Pons (tissue), 1 donor: ENCODE results near the gene KDM2B.
"Not testable (repeated sequence)": the region's sequence is repeated elsewhere in the genome, so short reads cannot be mapped to it uniquely, and the experiment has no call there.

Experiments used
- DNase-seq: peaks from one replicate; pipeline ENCODE4 v3.0.0-alpha.2; 2016; ENCODE audit warnings: low spot score

The KDM2B gene

DNA sequence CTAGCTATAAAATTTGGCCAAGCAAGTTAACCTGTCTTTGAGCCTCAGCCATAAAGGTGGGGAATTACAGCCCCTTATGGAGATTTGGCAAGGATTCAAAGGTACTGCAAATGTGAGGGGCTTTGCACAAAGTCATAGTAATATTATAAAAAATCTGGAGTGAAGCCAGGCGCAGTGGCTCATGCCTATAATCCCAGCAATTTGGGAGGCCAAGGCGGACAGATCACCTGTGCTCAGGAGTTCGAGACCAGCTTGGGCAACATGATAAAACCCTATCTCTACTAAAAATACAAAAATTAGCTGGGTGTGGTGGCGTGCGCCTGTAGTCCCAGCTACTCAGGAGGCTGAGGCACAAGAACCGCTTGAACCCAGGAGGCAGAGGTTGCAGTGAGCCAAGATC, 4.1 kb upstream of the KDM2B start:
- not testable (repeated sequence) for DNase-seq

DNA sequence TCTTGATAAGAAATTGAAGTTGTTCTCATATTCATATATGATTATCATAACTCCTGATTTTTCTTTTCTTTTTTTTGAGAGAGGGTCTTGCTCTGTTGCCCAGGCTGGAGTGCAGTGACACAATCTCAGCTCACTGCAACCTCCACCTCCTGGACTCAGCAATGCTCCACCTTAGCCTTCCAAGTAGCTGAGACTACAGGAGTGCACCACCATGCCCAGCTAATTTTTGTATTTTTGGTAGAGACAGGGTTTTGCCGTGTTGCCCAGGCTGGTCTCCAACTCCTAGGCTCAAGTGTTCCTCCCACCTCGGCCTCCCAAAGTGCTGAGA, 2.5 kb upstream of the KDM2B start:
- DNase-seq, result not testable (repeated sequence)

DNA sequence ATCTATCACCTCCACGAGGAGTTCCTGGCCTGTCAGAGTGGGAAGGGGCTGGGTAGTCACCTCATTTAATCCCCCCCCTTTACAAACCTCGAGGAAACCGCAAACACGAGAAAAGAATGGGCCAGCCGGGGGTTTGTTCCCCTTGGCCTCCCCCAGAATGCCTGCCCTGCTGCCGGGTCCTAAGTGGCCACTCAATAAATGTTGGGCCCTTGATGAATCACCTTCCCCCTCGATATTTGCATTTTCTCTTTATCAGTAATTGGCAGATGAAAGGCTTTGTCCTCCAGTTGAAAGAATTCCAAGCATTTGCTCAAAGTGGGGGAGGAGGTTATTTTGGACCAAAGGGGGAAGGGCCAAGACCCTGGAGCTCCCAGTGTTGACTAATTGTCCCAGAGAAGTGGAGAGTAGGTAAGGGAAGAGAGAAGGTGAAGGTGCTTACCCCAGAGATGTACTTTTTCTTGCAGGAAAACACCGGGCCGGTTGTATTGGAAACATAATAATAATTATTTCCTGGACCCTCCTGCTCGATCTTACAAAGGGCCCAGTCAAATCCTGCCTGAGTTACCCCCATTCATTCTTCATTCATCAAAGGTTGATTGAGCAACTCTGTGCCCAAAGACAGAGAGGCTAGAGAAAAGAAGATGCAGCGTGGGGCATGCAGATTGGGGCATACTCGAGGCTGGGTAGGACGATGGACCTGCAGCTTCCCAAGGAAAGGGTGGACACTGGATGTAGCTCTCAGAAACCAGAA, 1.9 kb upstream of the KDM2B start:
- DNase-seq, result peak; percentile 61

DNA sequence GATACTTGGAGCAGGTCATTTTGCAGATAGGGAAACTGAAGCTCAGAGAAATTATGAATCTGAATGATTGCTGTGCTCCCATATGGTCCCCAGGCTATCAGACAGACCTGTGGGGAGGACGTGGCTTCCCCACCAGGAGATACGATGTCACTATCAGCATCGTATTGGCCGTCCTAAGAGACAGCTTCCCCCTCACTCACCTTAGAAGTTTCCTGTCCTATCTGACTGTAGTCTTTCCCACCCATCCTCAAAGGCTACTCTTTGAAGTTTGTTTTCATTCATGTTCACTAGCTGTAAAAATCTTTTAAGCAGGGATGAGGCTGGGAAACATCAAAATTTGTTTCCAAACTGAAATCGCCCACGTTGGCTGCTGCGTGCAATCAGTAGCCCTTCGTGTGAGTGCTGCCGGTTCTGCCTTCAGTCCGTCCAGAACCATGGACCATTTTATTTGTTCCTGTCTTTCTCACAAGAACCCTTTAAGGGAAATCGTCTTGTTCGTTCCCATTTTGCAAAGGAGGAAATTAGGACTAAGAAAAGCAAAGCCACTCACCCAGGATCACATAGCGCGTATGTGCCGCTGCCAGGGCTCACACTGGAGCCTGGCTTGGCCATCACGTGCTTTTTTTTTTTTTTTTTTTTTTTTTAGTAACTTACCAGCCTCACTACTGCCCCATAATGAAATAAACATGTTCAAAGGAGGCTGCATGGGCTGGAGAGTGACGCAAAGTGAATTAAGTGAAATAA, 1.0 kb upstream of the KDM2B start:
- DNase-seq, result peak; percentile 78

DNA sequence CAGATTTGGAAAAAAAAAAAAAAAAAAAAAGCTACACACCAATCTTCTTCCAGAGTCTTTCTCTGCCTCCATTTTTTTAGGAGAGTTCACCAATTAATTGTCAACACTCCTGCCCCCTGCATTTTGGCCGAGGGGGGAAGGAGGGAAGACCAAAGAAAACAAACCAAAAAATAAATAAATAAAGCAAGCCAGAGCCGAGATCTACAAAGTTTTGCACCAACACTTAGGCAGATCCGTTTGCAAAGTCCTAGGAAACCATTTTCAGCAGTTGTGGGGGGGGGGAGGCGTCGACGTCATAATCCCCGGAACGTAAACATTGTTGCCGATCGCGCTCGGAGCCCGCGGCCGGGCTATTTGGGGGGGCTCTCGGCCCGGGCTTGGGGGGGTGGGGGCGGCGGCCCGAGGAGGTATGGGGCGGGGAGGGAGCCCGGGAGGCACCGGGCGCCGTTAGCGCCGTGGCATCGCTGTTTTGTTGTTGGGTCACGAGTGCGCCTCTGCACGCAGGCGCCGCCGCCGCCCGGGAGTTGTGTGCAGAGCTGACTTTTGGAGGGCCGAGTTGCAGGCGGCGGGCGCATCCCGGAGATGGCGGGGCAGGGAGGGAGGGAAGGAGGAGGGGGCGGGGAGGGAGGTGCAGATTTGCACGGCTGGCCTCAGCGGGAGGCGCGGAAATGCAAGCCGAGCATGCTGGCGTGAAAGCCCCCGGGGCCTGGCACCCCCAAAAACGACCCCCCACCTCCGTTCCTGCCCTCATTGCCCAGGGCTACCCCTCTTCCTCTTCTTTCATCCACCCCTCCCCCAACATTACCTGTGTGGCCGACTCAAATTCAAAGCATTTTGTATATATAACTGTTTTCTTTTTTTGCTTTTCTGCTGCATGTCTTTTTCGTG, 598 bp downstream of the KDM2B start:
- peak; percentile 65 for DNase-seq

DNA sequence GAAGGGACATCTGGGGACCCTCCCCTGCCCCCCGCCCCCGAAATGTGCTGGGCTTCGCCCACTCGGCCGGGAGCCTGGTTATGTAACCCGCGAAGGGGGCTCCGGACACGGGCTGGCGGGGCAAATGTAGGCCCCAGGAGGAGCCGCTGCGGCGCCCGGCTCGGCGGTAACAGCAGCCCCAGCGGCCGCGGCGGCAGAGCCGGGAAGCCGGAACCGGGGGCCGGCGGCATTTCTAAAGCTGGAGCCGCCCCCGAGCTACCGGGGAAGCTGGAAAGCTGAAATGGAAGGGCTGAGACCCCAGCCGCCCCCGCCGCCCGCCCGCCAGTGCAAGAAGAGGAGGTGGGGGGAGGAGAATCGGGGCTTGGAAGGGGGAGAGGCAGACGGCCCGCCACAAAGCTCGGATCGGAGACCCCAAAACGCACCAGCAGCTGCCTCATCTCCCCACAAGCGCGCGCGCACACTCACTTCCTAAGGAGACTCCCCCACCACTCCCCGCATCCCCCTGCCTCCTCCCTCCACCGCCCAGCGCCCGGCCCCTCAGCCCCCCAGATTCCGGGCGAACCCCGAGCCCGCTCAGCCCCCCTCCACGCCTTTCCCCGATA, 1.5 kb downstream of the KDM2B start:
- no peak for DNase-seq

DNA sequence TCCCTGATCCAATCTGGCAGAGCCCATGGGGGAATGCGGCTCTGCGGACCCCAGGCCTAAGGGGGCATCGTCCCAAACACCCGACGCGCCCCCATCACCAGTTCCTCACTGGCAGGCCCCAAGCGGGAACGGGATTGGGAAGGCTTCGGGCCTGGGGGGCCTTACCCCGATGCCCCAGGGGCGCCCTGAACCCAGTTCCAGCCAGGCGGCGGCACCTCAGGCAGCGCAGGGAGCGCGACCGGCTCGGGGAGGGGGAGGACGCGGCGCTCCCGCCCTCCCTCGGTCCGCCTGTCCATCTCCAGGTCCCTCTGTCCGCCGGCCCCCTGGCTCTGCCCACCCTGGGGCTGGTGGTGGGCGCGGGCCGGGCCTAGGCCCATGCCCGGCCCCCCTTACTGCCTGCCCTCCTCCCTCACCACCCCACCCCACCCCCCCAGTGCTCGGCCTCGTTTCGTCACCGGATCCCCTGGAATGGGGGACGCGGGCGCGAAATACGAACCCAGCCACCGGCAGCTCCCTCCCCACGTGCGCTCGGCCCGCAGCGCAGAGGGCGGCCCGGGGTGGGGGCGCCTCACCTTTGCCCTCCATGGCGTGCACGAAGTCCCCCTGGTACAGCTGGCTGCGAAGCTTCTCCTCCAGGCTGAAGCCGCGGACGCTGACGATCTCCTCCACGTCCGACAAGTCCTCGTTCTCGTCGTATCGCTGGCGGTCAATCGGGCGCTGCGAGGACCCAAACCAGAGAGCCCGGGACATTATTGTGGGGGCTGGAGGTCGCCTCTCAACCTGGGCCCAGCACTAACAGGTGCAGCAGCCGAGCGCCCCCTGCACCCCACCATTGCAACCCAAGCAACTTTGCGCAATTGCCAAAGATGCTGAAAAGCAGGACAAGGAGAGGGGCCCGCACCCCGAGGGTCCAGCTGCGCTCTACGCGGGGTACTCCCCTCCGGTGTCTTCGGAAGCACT, 2.3 kb downstream of the KDM2B start:
- no peak for DNase-seq

DNA sequence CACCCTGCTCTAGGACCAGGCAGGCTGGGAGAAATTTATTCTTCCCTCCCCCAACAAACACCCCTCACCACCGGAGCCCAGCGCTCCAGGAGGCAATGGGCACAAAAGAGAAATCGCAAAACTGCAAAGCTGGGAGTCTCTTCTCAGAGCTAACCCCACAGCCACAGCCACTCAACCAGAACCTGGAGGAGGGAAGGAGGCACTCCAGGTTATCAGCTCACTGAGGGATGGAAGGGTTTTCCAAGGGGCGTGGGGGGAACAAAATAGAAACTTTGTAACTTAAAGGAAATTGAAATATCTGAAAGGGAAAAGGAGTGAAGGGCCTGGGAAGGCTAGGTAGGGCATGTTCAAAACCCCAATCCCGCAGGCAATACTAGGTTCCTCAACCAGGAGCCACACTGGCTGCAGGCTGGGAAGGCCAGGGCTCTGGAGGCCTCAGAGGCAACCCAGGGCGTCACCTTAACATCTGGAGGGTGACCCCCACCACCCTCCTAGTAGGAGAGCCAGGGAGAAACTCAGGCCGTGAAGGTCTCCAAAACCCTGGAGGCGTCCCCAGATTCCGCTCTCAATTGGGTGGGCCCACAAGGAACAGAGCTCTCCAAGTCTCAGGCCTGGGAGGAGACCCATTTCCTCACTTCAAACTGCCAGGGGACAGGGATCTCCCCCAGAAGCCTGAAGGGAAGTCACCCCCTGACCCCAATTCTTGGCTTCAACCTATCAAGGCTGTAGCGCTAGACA, 3.2 kb downstream of the KDM2B start:
- no peak for DNase-seq

DNA sequence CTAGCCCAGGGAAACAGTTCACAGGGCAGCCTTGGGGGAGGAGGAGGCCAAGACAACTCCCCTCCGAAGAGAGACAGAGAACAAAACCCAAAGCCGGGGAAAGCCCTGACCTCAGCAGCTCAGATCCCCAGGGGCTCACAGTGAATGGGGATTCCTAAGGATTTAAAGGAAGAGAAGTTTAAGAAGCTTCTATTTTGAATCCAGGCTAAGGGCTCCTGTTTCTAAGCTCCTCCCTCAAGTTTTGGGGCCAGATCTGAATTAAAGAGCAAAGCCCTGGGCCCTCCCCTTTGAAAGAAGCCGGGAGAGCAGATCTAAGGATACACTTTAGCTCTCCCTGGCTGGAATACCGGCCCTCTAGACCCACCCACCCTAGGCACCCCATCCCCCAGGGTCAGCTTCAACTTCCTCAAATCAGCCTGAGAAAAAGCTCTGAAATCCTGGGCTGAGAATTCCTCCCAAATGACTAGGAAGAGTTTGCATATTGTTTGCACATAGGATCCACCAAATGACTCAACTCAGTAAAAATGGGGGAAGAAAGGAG, 3.9 kb downstream of the KDM2B start:
- DNase-seq, result no peak

DNA sequence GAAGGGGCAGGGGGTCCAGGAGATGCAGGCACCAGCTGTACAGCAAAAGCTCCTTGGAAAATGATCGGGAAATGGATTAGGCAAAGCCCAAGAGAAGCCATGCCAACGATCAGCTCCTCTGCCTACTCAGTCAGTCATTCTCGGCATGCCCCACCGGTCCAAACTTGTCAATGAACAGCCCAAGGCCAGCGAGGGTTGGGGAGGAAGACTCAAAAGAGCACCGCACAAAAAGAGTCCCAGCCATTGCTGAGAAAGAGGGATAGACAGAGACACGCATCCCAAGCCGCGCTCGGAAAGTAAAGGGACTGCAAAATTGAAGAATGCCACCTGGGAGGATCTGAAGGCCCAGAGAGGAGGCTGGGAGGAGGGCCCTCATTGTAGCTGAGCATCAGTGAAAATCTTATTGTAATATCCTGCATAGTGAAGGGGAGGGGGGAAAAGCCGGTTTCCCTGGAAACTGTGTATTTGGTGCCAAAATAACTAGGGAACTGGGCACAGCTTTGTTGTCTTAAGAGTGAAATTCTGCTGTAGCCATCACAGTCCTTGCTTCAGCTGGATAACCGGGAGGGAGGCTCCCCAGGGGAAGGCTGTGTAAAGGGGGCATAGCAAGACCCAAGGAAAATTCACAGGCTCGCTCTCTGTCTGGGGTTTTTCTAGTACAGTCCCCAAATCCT, 4.7 kb downstream of the KDM2B start:
- DNase-seq, result no peak

DNA sequence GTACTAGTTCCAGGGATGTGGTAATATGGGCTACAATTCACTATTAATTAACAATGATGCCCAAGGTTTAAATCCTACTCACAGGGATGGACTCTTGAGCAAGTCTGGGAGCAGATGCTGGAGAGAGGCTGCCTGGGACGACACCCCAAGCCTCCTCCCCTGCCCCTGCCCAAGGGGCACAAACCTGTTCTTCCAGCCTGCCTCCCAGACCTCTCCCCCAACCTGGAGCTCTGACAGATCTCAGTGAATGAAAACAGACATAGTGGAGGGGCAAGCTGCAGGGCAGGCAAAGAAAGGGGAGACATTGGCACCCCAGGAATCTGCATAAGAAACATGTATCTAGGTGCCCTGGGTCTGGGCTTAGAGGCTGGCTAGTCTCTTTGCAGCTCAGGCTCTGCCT, 5.8 kb downstream of the KDM2B start:
- DNase-seq, result no peak

DNA sequence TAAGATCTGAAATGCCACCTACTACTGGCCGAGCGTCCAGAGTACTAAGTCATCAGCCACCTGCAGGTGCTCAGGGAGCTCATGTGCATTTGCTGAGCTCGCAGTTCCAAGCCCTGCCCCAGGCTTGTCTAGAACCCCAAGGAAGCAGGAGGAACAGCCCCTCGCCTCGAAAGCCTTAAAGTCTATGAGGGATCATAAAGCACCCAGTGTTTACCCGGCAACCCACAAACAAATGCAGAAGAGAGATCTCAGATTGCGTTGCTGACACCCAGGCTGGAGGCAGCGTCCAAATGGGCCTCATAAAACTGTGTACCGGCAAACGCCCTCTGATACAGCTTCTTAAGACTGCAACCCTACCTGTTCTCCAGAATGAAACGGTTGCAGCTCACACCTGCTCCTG, 6.8 kb downstream of the KDM2B start:
- DNase-seq, result no peak

DNA sequence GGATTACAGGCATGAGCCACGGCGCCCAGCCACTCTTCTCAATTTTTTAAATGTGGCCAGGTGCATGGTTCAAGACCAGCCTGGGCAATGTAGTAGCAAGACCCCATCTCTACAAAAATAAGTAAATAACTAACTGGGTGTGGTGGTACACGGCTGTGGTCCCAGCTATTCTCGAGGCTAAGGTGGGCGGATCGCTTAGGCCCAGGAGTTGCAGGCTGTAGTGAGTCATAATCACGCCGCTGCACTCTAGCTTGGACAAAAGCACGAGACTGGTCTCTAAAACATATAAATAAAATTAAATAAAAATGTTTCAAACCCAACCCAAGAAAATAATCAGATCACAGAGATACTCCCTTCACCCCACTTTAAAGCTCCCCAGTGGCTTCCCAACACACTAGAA, 8.9 kb downstream of the KDM2B start:
- DNase-seq, result no peak

DNA sequence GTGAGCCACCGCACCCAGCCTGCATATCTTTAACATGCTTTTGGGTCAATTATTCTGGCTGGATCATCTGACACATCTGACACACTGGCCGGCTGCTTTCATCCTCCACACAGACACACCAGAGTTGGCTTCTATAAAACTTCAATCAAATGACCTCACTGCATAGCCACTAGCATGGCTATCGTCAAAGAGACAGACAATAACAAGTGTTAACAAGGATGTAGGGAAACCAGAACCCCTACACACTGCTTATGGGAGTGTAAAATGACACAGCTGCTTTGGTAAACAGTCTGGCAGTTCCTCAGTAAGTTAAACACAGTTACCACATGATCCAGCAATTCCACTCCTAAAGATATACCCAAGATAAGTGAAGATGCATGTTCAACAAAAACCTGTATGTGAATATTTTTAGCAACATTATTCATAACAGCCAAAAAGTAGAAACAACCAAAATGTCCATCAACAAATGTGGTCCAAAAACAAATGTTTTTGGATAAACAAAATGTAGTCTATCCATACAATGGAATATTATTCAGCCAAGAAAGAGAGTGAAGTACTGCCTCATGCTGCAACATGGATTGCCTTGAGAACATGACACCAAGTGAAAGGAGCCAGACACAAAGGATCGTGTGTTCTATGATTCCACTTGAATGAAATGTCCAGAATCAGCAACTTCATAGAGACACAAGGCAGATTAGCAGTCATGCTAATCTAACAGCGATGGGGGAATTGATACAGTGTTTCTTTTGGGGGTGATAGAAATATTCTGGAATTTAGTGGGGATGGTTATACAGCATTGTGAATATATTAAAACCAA, 10.1 kb downstream of the KDM2B start:
- no peak for DNase-seq

DNA sequence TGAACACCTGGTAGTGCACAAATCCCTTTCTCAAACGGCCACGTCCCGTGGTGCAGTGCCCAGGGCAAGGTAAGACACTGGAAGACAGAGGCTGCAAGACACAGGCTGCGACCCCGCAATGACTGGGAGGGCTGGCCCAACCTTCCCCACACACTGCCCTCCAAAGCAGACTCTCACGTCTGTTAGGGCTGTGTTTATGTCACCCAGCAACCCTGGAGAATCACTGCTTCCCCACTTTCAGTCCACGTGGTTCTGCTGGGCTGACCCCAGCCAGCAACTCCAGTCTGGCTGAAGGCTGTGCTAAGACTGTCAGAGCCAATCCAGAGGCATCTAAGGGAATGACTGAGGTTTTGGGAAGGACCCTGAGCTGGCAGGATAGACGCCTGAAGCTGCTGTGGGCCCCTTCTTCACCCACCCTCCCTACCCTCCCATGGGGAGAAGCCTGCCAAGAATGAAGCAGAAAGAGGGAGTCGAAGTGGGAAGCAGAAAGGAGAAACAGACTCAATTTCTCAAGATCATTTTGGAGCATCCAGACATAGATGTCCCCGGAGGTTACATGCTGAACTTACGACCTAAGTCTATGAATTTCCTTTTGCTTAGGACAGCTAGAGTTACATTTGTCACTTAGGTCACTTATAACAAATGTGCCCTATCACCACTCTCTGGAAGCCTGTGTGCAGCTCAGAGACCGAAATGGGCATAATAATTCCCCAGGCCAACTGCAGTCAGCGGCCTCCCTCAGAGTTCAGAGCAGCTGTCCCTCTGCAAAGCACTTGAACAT, 11.7 kb downstream of the KDM2B start:
- DNase-seq, result no peak

DNA sequence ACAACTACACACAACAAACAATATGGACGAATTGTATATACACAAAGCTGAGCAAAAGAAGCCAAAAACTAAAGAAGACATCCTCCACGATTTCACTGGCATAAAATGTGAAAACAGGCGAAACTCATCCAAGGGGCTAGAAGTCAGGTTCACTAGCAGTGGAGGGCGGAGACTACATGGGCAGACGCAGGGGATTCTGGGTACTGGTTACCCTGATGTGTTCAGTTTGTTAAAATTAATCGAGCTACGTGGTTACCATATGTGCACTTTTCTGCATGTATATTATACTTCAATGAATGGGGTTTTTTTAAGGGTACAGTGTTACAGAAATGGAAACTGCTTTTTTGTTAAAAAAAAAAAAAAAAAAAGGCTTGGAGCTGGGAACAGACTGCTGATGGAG, 12.3 kb downstream of the KDM2B start:
- DNase-seq, result no peak

DNA sequence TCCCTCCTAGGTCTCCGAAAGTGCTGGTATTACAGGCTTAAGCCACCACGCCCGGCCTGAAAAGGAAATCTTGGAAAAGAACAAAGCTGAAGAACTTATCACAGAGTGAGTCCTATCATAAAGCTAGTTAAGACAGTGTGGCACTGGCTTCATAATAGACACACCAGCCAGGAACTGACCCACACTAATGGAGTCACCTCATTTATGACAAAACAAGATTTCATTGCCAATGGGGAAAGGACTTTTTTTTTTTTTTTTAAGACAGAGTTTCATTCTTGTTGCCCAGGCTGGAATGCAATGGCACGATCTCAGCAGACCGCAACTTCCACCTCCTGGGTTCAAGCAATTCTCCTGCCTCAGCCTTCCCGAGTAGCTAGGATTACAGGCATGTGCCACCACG, 15.7 kb downstream of the KDM2B start:
- no peak for DNase-seq

DNA sequence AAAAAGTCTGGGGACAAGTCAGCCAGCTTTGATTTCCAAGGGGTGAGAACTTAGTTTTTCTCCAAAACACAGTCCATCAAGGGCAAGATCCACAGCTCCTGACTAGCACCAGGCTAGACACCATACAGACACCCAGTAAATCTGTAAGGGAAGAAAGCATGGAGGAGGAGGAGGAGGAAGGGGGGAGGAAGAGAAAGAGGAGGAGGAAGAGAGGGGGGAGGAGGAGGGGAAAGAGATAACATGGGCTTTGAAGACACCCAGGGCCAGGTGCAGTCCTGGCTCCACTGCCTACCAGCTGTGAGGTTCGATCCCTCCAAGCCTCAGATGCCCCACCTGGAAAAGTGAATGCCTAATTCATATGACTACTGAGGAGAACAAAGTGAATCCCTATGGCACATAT, 18.3 kb downstream of the KDM2B start:
- DNase-seq, result no peak
